HL-60/S4 treated with phorbol 12-myristate 13-acetate at 8.2 ng/mL for 4 days and 3 days (cell line): Measurements from ENCODE around the gene CARD11.

Experiments used
- in situ Hi-C: fragments of 300-500 bp; cut with MboI; formaldehyde crosslinking; loops from 2 replicates; pipeline ENCODE4 v1.15.0; 2022; ENCODE audit warnings: low sequenced_read_pairs

Gene CARD11

GRCh38 chr7:2945171-2945570, 98.5 kb downstream of the CARD11 start:
- in situ Hi-C loops = no loop called here

- in situ Hi-C loops = no loop called here
Observed at GRCh38 chr7:2944739-2945138, 98.9 kb downstream of the CARD11 start.

GRCh38 chr7:2943851-2944601, 99.6 kb downstream of the CARD11 start:
- in situ Hi-C loops = no loop called here

GRCh38 chr7:2941216-2941859, 102.3 kb downstream of the CARD11 start:
- in situ Hi-C loops = no loop called here

- in situ Hi-C loops = no loop called here
Observed at GRCh38 chr7:2940466-2940865, 103.2 kb downstream of the CARD11 start.

GRCh38 chr7:2939193-2939885, 104.3 kb downstream of the CARD11 start:
- in situ Hi-C loops = no loop called here

- in situ Hi-C loops = no loop called here
Observed at GRCh38 chr7:2938514-2939192, 105.0 kb downstream of the CARD11 start.

- in situ Hi-C loops = no loop called here
Observed at GRCh38 chr7:2937701-2938513, 105.8 kb downstream of the CARD11 start.

- in situ Hi-C loops = no loop called here
Observed at GRCh38 chr7:2936891-2937580, 106.6 kb downstream of the CARD11 start.

- in situ Hi-C loops = no loop called here
Observed at GRCh38 chr7:2936301-2936700, 107.4 kb downstream of the CARD11 start.

- in situ Hi-C loops = no loop called here
Observed at GRCh38 chr7:2934984-2935740, 108.5 kb downstream of the CARD11 start.

GRCh38 chr7:2934211-2934731, 109.4 kb downstream of the CARD11 start:
- in situ Hi-C loops = no loop called here

GRCh38 chr7:2932402-2933251, 111.0 kb downstream of the CARD11 start:
- in situ Hi-C loops = no loop called here

- in situ Hi-C loops = no loop called here
Observed at GRCh38 chr7:2931034-2931415, 112.6 kb downstream of the CARD11 start.

- in situ Hi-C loops = no loop called here
Observed at GRCh38 chr7:2930310-2931033, 113.2 kb downstream of the CARD11 start.

- in situ Hi-C loops = no loop called here
Observed at GRCh38 chr7:2929321-2930201, 114.1 kb downstream of the CARD11 start.
